GM12878 (cell line): Measurements from ENCODE around the gene ARMC2. TPM values are rescaled to one million over a fixed set of nuclear protein-coding genes. Genes with fewer than 3 reads are reported as not detected.

Experiments used
- ATAC-seq: fragments of 200-7000 bp; cut with Tn5 transposase; 3 replicates; pipeline ENCODE4 v1.9.1; 2020; ENCODE audit warnings: mild to moderate bottlenecking, moderate library complexity
- BruUV-seq: library from RNA; stranded (reverse); fragments of 400-500 nt; replicated peaks from 2 replicates; lab custom pipeline; 2021; lab: Mats Ljungman, UMichigan
- CTCF ChIA-PET: fragments of 300-600 bp; sonication (Branson Sonifier 250); formaldehyde crosslinking; extraction: SDS; loops from one replicate; lab custom pipeline; 2021; ENCODE audit warnings: inconsistent platforms; lab: Yijun Ruan, JAX
- POLR2A ChIA-PET: fragments of 350-600 bp; formaldehyde crosslinking; extraction: SDS; loops from one replicate; lab custom pipeline; 2021; ENCODE audit warnings: inconsistent platforms; lab: Charles Lee
- RAD21 ChIA-PET: fragments of 300-600 bp; sonication (Branson Sonifier 250); formaldehyde crosslinking; loops from one replicate; lab custom pipeline; 2023; ENCODE audit warnings: antibody characterized with exemption; ENCODE audit not compliant: unreplicated experiment; lab: Charles Lee
- SMC1A ChIA-PET: fragments of 300-600 bp; sonication (Branson Sonifier 250); formaldehyde crosslinking; loops from one replicate; lab custom pipeline; 2023; ENCODE audit not compliant: unreplicated experiment, uncharacterized antibody; lab: Charles Lee
- DNase-seq: peaks from one replicate; pipeline ENCODE4 v3.0.0-alpha.2; 2011; ENCODE audit warnings: low read depth, low spot score
- FAIRE-seq: peaks from 3 replicates; lab custom pipeline; 2011; peaks lifted over from hg19 to GRCh38; lab: Jason Lieb, UNC
- H2AFZ ChIP-seq: 2 replicates; pipeline ENCODE4 v1.6.0; 2011; ENCODE audit warnings: low read depth, low read length, control low read depth; ENCODE audit not compliant: control insufficient read depth
- H3K27ac ChIP-seq: 2 replicates; pipeline ENCODE4 v1.5.1; 2011; ENCODE audit warnings: control low read depth; ENCODE audit not compliant: control insufficient read depth, insufficient read depth
- H3K27me3 ChIP-seq, 2 experiments: replicated peaks in 1 of 2; 2 replicates each; pipeline versions ENCODE4 v1.6.0 to v1.6.1; 2011; ENCODE audit warnings: low read length in 1 of 2; ENCODE audit not compliant: control insufficient read depth in 2 of 2, insufficient read depth in 2 of 2
- H3K36me3 ChIP-seq, 2 experiments: 2 replicates each; pipeline ENCODE4 v1.5.1; 2011; ENCODE audit warnings: low read length in 1 of 2; ENCODE audit not compliant: control insufficient read depth in 2 of 2, insufficient read depth in 2 of 2
- H3K4me1 ChIP-seq: 2 replicates; pipeline ENCODE4 v1.6.1; 2011; ENCODE audit warnings: mild to moderate bottlenecking, low read length, moderate library complexity, mixed read lengths; ENCODE audit not compliant: control insufficient read depth, insufficient read depth
- H3K4me2 ChIP-seq: 2 replicates; pipeline ENCODE4 v1.6.0; 2011; ENCODE audit warnings: control low read depth; ENCODE audit not compliant: control insufficient read depth, insufficient read depth
- H3K4me3 ChIP-seq: fragments of 200-600 bp; sonication (generic); 2 replicates; pipeline ENCODE4 v1.5.1; 2016
- H3K79me2 ChIP-seq: 2 replicates; pipeline ENCODE4 v1.6.0; 2011; ENCODE audit warnings: low read length; ENCODE audit not compliant: control insufficient read depth, insufficient read depth
- H3K9ac ChIP-seq: 2 replicates; pipeline ENCODE4 v1.8.0; 2011; ENCODE audit warnings: low read length, control low read depth, mixed read lengths; ENCODE audit not compliant: control insufficient read depth, insufficient read depth
- H3K9me3 ChIP-seq: replicated peaks from 3 replicates; pipeline ENCODE4 v1.5.1; 2011; ENCODE audit warnings: mild to moderate bottlenecking, low read length; ENCODE audit not compliant: control insufficient read depth, insufficient read depth
- H4K20me1 ChIP-seq: 2 replicates; pipeline ENCODE4 v1.6.0; 2011; ENCODE audit not compliant: control insufficient read depth, insufficient read depth
- CEBPZ ChIP-seq: fragments of 150-350 bp; IDR thresholded peaks from 2 replicates; pipeline ENCODE4 v1.6.1; 2016; ENCODE audit warnings: low read depth, low read length
- EZH2 ChIP-seq: IDR thresholded peaks from 2 replicates; pipeline ENCODE4 v1.6.1; 2012; ENCODE audit warnings: low read depth, mild to moderate bottlenecking, control low read depth, inconsistent platforms, low read length, borderline replicate concordance; ENCODE audit not compliant: control insufficient read depth
- PAX5 ChIP-seq: IDR thresholded peaks from 2 replicates; pipeline ENCODE4 v1.6.1; 2011; ENCODE audit warnings: low read depth, low read length, borderline replicate concordance
- RAD51 ChIP-seq: fragments of 450-650 bp; IDR thresholded peaks from 2 replicates; pipeline ENCODE4 v1.6.1; 2016; ENCODE audit warnings: moderate library complexity, mild to moderate bottlenecking, inconsistent platforms
- SPI1 ChIP-seq: IDR thresholded peaks from 2 replicates; pipeline ENCODE4 v1.6.1; 2011; ENCODE audit warnings: low read depth, mild to moderate bottlenecking, low read length, moderate library complexity, borderline replicate concordance; ENCODE audit not compliant: insufficient read depth
- WGBS: methylation state at CpG from one replicate; pipeline ENCODE4 v1.1.6; 2016; ENCODE audit warnings: low lambda C conversion rate; ENCODE audit not compliant: insufficient replicate concordance, insufficient coverage; ENCODE audit errors: missing lambda C conversion rate; 5-methylcytosine and 5-hydroxymethylcytosine counted together
- in situ Hi-C: fragments of 300-500 bp; cut with MboI; formaldehyde crosslinking; loops from 9 replicates; pipeline ENCODE4 v1.14.3; 2018; ENCODE audit warnings: mixed read lengths
- intact Hi-C: fragments of 100-400 bp; cut with micrococcal nuclease; formaldehyde crosslinking; loops from one replicate; pipeline ENCODE4 v1.14.2; 2022; ENCODE audit not compliant: unreplicated experiment
- polyA plus RNA-seq, 11 experiments: library from polyadenylated mRNA; depleted of rRNA in 4 of 11; unstranded in 6 of 11; stranded (reverse) in 5 of 11; fragments of >200 nt; fragmentation: Nextera tagmentation in 4 of 11; fragmentation: Illumina TruSeq in 1 of 11; extraction: Ambion mirVana in 4 of 11; extraction: Trizol in 1 of 11; gene quantifications; 1 replicate in 1 of 11; 2 replicates in 10 of 11; pipeline versions ENCODE4 v1.2.1 to v1.2.3, GENCODE V29; 2011 to 2016; ENCODE audit warnings: inconsistent platforms in 2 of 11, missing spikeins in 2 of 11, low read depth in 1 of 11
- total RNA-seq, 4 experiments: library from RNA; depleted of rRNA in 3 of 4; stranded (reverse); fragments of >200 nt in 3 of 4; fragmentation: Illumina TruSeq in 1 of 4; extraction: Trizol in 1 of 4; gene quantifications; 2 replicates each; pipeline versions ENCODE4 v1.2.1 to v1.2.3, GENCODE V29; 2013 to 2021

ARMC2 gene
- total and polyA plus RNA-seq, 10 of the 15 experiments (the other 5 are each of a cell fraction or from before 2014, with no cell fraction given): 0.06 to 0.33 (median 0.21) TPM; not detected in 5

- TF ChIP-seq RAD51: no peak
These were observed 49.1 kb downstream of the ARMC2 start (continued) for GRCh38 chr6:108897371-108897770.

- CTCF ChIA-PET: interaction anchor here (1.0 to 2.2 kb wide), 4 partner anchors 9 to 361 kb away, joined by 3 to 14 read pairs (median 5); no protein-coding TSS in a partner anchor
- peaks cover 3% of the 10 kb centered on the region; the same call in 1 of the 2 replicates for H3K4me1 ChIP-seq
- POLR2A ChIA-PET: no interaction called here
- no peaks in the 10 kb centered on the region for H4K20me1 ChIP-seq
- no peaks in the 10 kb centered on the region for H3K36me3 ChIP-seq
- in situ Hi-C loops: no loop called here
- no peak for ATAC-seq
- no peak overlapping the region for H2AFZ ChIP-seq
- H3K4me2 ChIP-seq: no peak overlapping the region
- H3K9me3 ChIP-seq: no peaks in the 10 kb centered on the region; the same call in 2 of the 3 replicates
- SMC1A ChIA-PET: interaction anchor here (0.7 to 1.3 kb wide), 2 partner anchors 20 to 171 kb away, joined by 3 read pairs; no protein-coding TSS in a partner anchor
- no peak overlapping the region for H3K4me3 ChIP-seq
- H3K79me2 ChIP-seq: no peaks in the 10 kb centered on the region
- FAIRE-seq: no peak
- RAD21 ChIA-PET: interaction anchor here (0.9 kb wide), 1 partner anchor 360 kb away, joined by 3 read pairs; no protein-coding TSS in a partner anchor
- intact Hi-C loops: no loop called here
- no peak for DNase-seq
- peaks cover 6 to 8% of the 10 kb centered on the region in 2 experiments; a peak in 2 of 4 replicates for H3K27me3 ChIP-seq
- H3K27ac ChIP-seq: no peak overlapping the region
- BruUV-seq: no TSS peak
- H3K9ac ChIP-seq: no peak overlapping the region
- no peak for TF ChIP-seq PAX5
- peak; percentile 23; the same call in 1 of the 2 replicates for TF ChIP-seq SPI1
These were observed 54.2 kb downstream of the ARMC2 start for GRCh38 chr6:108902382-108902792.

DNA sequence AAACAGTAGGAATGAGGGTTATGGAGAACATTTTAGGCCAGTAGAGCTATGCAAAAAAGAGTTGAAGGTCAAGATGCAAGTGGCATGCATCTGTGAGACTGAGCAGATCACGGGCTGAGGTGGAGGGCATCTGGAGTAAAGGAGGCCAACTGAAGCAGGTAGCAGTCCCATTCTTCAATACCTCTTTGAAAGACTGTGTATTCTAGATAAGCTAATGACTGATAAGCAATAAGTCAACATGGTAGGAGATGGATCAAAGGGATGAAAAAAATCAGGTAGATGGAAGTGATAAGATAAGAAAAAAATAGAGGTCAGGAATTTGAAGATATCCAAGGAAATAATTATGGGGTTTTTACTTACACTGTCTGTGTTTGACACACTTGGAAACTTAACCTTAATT is 55.6 kb downstream of the ARMC2 start:
- H3K27ac ChIP-seq: no peak overlapping the region
- RAD21 ChIA-PET: no interaction called here
- intact Hi-C loops: no loop called here

More for the DNA sequence above, 55.6 kb downstream of the ARMC2 start:
- in situ Hi-C loops: no loop called here
- Histone ChIP-seq H2AFZ (no peak overlapping the region), H3K4me2 (no peak overlapping the region), H3K9ac (no peak overlapping the region), H3K4me1 (peaks cover 3% of the 10 kb centered on the region; the same call in 1 of the 2 replicates), H3K79me2 (no peaks in the 10 kb centered on the region), H3K9me3 (no peaks in the 10 kb centered on the region; the same call in 2 of the 3 replicates), H4K20me1 (no peaks in the 10 kb centered on the region), H3K27me3 (peaks cover 5 to 6% of the 10 kb centered on the region in 2 experiments; a peak in 1 of 4 replicates), H3K4me3 (no peak overlapping the region), H3K36me3 (no peaks in the 10 kb centered on the region)
- WGBS: 20% methylated on average over 1 of the region's 1 CpG
- SMC1A ChIA-PET: interaction anchor here (0.6 kb wide), 1 partner anchor 155 kb away, joined by 3 read pairs; no protein-coding TSS in a partner anchor
- POLR2A ChIA-PET: no interaction called here
- no TSS peak for BruUV-seq
- no peak for TF ChIP-seq CEBPZ
- no peak for TF ChIP-seq EZH2
- FAIRE-seq (no peak), ATAC-seq (no peak), DNase-seq (no peak)
- CTCF ChIA-PET: interaction anchor here (0.7 kb wide), 1 partner anchor 452 kb away, joined by 3 read pairs; no protein-coding TSS in a partner anchor
